HG03175 (cell line): ENCODE data around the gene PLEKHO2.
A peak's percentile ranks its signal among the peaks of the same experiment; 100 is the strongest.

Source experiments
- ATAC-seq: cut with Tn5 transposase; IDR thresholded peaks from one replicate; pipeline ENCODE4 v1.9.1; 2021; ENCODE audit warnings: mild to moderate bottlenecking, moderate library complexity; ENCODE audit not compliant: unreplicated experiment

PLEKHO2 gene

GRCh38 chr15:64855205-64855975 is 13.7 kb downstream of the PLEKHO2 start:
- ATAC-seq = no peak

GRCh38 chr15:64856429-64857145 is 14.9 kb downstream of the PLEKHO2 start:
- ATAC-seq = no peak

- no peak for ATAC-seq
Measured at GRCh38 chr15:64857421-64857820, 15.7 kb downstream of the PLEKHO2 start.

- ATAC-seq = no peak
Measured at GRCh38 chr15:64858021-64858575, 16.4 kb downstream of the PLEKHO2 start.

- no peak for ATAC-seq
Measured at GRCh38 chr15:64859226-64859625, 17.5 kb downstream of the PLEKHO2 start.

- no peak for ATAC-seq
Measured at GRCh38 chr15:64861331-64861730, 19.6 kb downstream of the PLEKHO2 start.

- no peak for ATAC-seq
Measured at GRCh38 chr15:64861960-64862359, 20.2 kb downstream of the PLEKHO2 start.

GRCh38 chr15:64862408-64862807 is 20.7 kb downstream of the PLEKHO2 start:
- ATAC-seq = no peak

GRCh38 chr15:64864068-64864467 is 22.4 kb downstream of the PLEKHO2 start:
- no peak for ATAC-seq

GRCh38 chr15:64865126-64865997 is 23.6 kb downstream of the PLEKHO2 start:
- ATAC-seq = no peak

- ATAC-seq = no peak
Measured at GRCh38 chr15:64865998-64866520, 24.3 kb downstream of the PLEKHO2 start.

- ATAC-seq = no peak
Measured at GRCh38 chr15:64869501-64869900, 27.8 kb downstream of the PLEKHO2 start.

- no peak for ATAC-seq
Measured at GRCh38 chr15:64870353-64870752, 28.6 kb downstream of the PLEKHO2 start.

- no peak for ATAC-seq
Measured at GRCh38 chr15:64875641-64876223, 34.0 kb downstream of the PLEKHO2 start.

- ATAC-seq = no peak
Measured at GRCh38 chr15:64877435-64877834, 35.7 kb downstream of the PLEKHO2 start.

GRCh38 chr15:64878705-64879104 is 37.0 kb downstream of the PLEKHO2 start:
- no peak for ATAC-seq

- ATAC-seq = peak; percentile 68
Measured at GRCh38 chr15:64883100-64883581, 41.4 kb downstream of the PLEKHO2 start.

GRCh38 chr15:64883997-64884511 is 42.3 kb downstream of the PLEKHO2 start:
- ATAC-seq = peak; percentile 58

- no peak for ATAC-seq
Measured at GRCh38 chr15:64884679-64885078, 43.0 kb downstream of the PLEKHO2 start.

GRCh38 chr15:64888336-64888735 is 46.6 kb downstream of the PLEKHO2 start:
- ATAC-seq = no peak
